Endothelial cell of umbilical vein (primary cell): ENCODE measurements around the gene FAM168A. TPM values are rescaled to one million over a fixed set of nuclear protein-coding genes. Genes with fewer than 3 reads are reported as not detected.

ENCODE experiments used
- BruUV-seq: library from RNA; stranded (reverse); fragments of 400-500 nt; replicated peaks from 2 replicates; lab custom pipeline; 2021; lab: Mats Ljungman, UMichigan
- CTCF ChIA-PET: fragments of 300-600, 350-600 bp; sonication (Branson Sonifier 250); formaldehyde crosslinking; loops from one replicate; lab custom pipeline; 2021; ENCODE audit warnings: antibody characterized with exemption, inconsistent platforms; lab: Charles Lee
- POLR2A ChIA-PET: fragments of 300-600, 350-600 bp; sonication (Branson Sonifier 250); formaldehyde crosslinking; loops from one replicate; lab custom pipeline; 2021; ENCODE audit warnings: antibody characterized with exemption, inconsistent platforms; lab: Charles Lee
- DNase-seq: peaks from one replicate; pipeline ENCODE4 v3.0.0-alpha.2; 2011; ENCODE audit warnings: low read depth, low spot score
- FAIRE-seq: peaks from 2 replicates; lab custom pipeline; 2011; peaks lifted over from hg19 to GRCh38; lab: Jason Lieb, UNC
- H2AFZ ChIP-seq: 2 replicates; pipeline ENCODE4 v1.6.0; 2012; ENCODE audit warnings: low read depth, low read length, control low read depth, inconsistent platforms
- H3K27ac ChIP-seq: 2 replicates; pipeline ENCODE4 v1.5.1; 2011; ENCODE audit warnings: low read depth, mild to moderate bottlenecking, control low read depth, low read length, moderate library complexity; ENCODE audit not compliant: insufficient read depth
- H3K27me3 ChIP-seq, 2 experiments: 2 replicates each; pipeline versions ENCODE4 v1.6.0 to v1.6.1; 2011; ENCODE audit warnings: low read length in 2 of 2, mixed read lengths in 1 of 2; ENCODE audit not compliant: control insufficient read depth in 2 of 2, insufficient read depth in 2 of 2
- H3K36me3 ChIP-seq, 2 experiments: 2 replicates in 1 of 2; 3 replicates in 1 of 2; pipeline ENCODE4 v1.5.1; 2011; ENCODE audit warnings: low read length in 2 of 2, mild to moderate bottlenecking in 1 of 2, moderate library complexity in 1 of 2; ENCODE audit not compliant: control insufficient read depth in 2 of 2, insufficient read depth in 2 of 2; ENCODE audit errors: extremely low read depth in 1 of 2
- H3K4me1 ChIP-seq: 3 replicates; pipeline ENCODE4 v1.5.1; 2011; ENCODE audit warnings: mild to moderate bottlenecking, low read length; ENCODE audit not compliant: control insufficient read depth, insufficient read depth; ENCODE audit errors: extremely low read depth
- H3K4me2 ChIP-seq: 2 replicates; pipeline ENCODE4 v1.6.1; 2011; ENCODE audit warnings: low read length, control low read depth, mixed read lengths; ENCODE audit not compliant: insufficient read depth
- H3K4me3 ChIP-seq, 3 experiments: fragments of 200-600 bp in 1 of 3; sonication (generic), shearing (Covaris generic) in 1 of 3; replicated peaks in 1 of 3; 2 replicates each; pipeline ENCODE4 v1.5.1; 2011 to 2016; ENCODE audit warnings: control low read depth in 3 of 3, low read length in 3 of 3, mild to moderate bottlenecking in 2 of 3, inconsistent platforms in 1 of 3, low read depth in 1 of 3, moderate library complexity in 1 of 3; ENCODE audit not compliant: insufficient read depth in 1 of 3
- H3K79me2 ChIP-seq: 2 replicates; pipeline ENCODE4 v1.6.0; 2012; ENCODE audit warnings: low read length, inconsistent platforms; ENCODE audit not compliant: control insufficient read depth, insufficient read depth
- H3K9ac ChIP-seq: replicated peaks from 2 replicates; pipeline ENCODE3; 2011; ENCODE audit warnings: low read length, control low read depth; ENCODE audit not compliant: insufficient read depth; ENCODE audit errors: extremely low read depth
- H3K9me1 ChIP-seq: replicated peaks from 3 replicates; pipeline ENCODE4 v1.6.0; 2011; ENCODE audit warnings: mild to moderate bottlenecking, low read length; ENCODE audit not compliant: control insufficient read depth, insufficient read depth; ENCODE audit errors: extremely low read depth
- H3K9me3 ChIP-seq: replicated peaks from 2 replicates; pipeline ENCODE4 v1.5.1; 2012; ENCODE audit warnings: low read length, inconsistent platforms; ENCODE audit not compliant: control insufficient read depth, insufficient read depth
- H4K20me1 ChIP-seq: replicated peaks from 2 replicates; pipeline ENCODE3; 2011; ENCODE audit warnings: mild to moderate bottlenecking, low read length; ENCODE audit not compliant: control insufficient read depth, insufficient read depth; ENCODE audit errors: extremely low read depth
- EZH2 ChIP-seq: IDR thresholded peaks from 2 replicates; pipeline ENCODE4 v1.6.1; 2012; ENCODE audit warnings: borderline replicate concordance, low read depth, mild to moderate bottlenecking, moderate library complexity, low read length, inconsistent platforms; ENCODE audit not compliant: severe bottlenecking
- FOS ChIP-seq: IDR thresholded peaks from 2 replicates; pipeline ENCODE4 v1.6.1; 2011; ENCODE audit warnings: mild to moderate bottlenecking, low read length, moderate library complexity, borderline replicate concordance; ENCODE audit not compliant: insufficient read depth
- GATA2 ChIP-seq: IDR thresholded peaks from 2 replicates; pipeline ENCODE4 v1.7.0; 2011; ENCODE audit warnings: low read depth, mild to moderate bottlenecking, moderate library complexity, mixed read lengths, low read length; ENCODE audit not compliant: insufficient read length, insufficient read depth
- JUN ChIP-seq: IDR thresholded peaks from 2 replicates; pipeline ENCODE4 v1.6.1; 2011; ENCODE audit warnings: borderline replicate concordance, low read depth; ENCODE audit not compliant: insufficient read length, insufficient read depth
- MYC ChIP-seq: IDR thresholded peaks from one replicate; pipeline ENCODE4 v1.6.1; 2011; ENCODE audit warnings: mild to moderate bottlenecking, low read depth, low read length
- POLR2A ChIP-seq: IDR thresholded peaks from 2 replicates; pipeline ENCODE4 v1.6.1; 2012; ENCODE audit warnings: low read depth, mild to moderate bottlenecking, control low read depth, low read length
- POLR2AphosphoS5 ChIP-seq: IDR thresholded peaks from 2 replicates; pipeline ENCODE4 v1.6.1; 2012; ENCODE audit warnings: low read depth, mild to moderate bottlenecking, control low read depth, low read length, moderate library complexity; ENCODE audit not compliant: insufficient read depth
- dilution Hi-C: fragments of 300-500 bp; cut with MboI; formaldehyde crosslinking; loops from one replicate; pipeline ENCODE4 v1.15.0; 2019; ENCODE audit warnings: low sequenced_read_pairs; ENCODE audit not compliant: extremely low pct_ligation_motif_present
- intact Hi-C: fragments of 100-400 bp; cut with micrococcal nuclease; formaldehyde crosslinking; loops from one replicate; pipeline ENCODE4 v1.10.0; 2022
- polyA plus RNA-seq, 4 experiments: library from polyadenylated mRNA; depleted of rRNA in 3 of 4; stranded (reverse) in 3 of 4; unstranded in 1 of 4; fragments of >200 nt; gene quantifications; 2 replicates each; pipeline versions ENCODE4 v1.2.1 to v1.2.3, GENCODE V29; 2011 to 2012; ENCODE audit warnings: missing spikeins in 1 of 4
- total RNA-seq: library from RNA; stranded (reverse); gene quantifications from 2 replicates; pipeline ENCODE4 v1.2.3, GENCODE V29; 2021
- TF ChIP-seq, protein P1 (sequence below): IDR thresholded peaks from 2 replicates; pipeline ENCODE4 v1.6.1; 2011; ENCODE audit not compliant: insufficient read depth, insufficient read length
- TF ChIP-seq, protein P2 (sequence below), 2 donors: IDR thresholded peaks; 1 replicate in 1 of 2; 2 replicates in 1 of 2; pipeline ENCODE4 v1.5.1; 2011; ENCODE audit warnings: low read length in 2 of 2, mild to moderate bottlenecking in 2 of 2, moderate library complexity in 2 of 2, control low read depth in 1 of 2, inconsistent platforms in 1 of 2, low read depth in 1 of 2; ENCODE audit not compliant: insufficient read depth in 1 of 2; ENCODE audit errors: extremely low read depth in 1 of 2

The FAM168A gene
- total and polyA plus RNA-seq, 2 donors (not counting 3 experiments of a cell fraction or from before 2014, with no cell fraction given): 17.0 to 20.5 TPM

DNA sequence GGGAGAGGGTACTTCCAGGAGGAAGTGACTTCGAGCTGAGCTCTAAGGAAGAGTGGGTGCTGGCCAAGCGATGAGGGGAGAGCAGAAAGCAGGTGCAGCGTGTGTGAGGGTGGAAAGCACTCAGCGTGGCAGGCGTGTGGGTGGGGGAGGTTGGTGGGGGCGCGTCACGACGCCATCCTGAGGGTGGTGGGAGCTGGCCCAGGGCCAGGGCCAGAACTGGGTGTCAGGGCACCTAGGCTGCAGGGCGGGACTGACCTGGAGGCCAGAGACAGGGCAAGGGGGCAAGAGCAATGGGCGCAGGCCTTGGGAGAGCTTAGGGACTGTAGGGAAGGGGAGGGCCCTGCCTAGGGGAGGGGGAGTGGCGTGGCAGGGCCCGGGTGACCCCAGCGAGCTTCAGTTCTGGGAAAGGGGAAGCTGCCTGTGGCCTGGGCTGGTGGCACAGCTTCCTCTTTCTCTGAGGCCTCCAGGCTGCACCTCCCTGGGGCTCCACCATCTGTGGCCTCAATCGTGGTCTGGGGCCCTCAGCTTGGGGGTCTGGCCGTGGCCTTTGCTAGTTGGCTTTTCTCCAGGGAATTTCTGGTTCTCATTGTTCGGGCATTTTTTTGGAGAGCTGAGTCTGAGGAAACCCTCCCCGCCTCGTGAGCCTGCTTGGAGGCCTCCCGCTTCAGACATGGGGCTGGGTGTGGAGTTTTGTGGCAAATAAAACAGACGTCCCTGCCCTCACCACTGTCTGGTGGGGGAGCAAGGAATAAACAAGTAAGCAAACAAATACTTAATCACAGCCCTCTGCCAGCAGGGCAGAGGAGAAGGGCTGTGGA lies 212.8 kb downstream of the FAM168A start:
- H3K9me3 ChIP-seq: no peaks in the 10 kb centered on the region
- H4K20me1 ChIP-seq: no peaks in the 10 kb centered on the region
- no peaks in the 10 kb centered on the region for H3K27me3 ChIP-seq
- DNase-seq (peak; percentile 53), FAIRE-seq (no peak)
- peaks cover 80% of the 10 kb centered on the region for H3K79me2 ChIP-seq
- H3K9me1 ChIP-seq: no peaks in the 10 kb centered on the region
- H3K9ac ChIP-seq: no peak overlapping the region
- H3K36me3 ChIP-seq: no peaks in the 10 kb centered on the region
- H3K4me2 ChIP-seq: no peak overlapping the region
- intact Hi-C loops (loop anchor here (1.0 kb wide), 1 partner anchor 9 kb away; the partner anchor contains the start of gene RELT), dilution Hi-C loops (no loop called here)
- peaks cover 25% of the 10 kb centered on the region for H3K4me1 ChIP-seq
- BruUV-seq: no TSS peak
- POLR2A ChIA-PET: no interaction called here
- no peak overlapping the region for H3K4me3 ChIP-seq
- CTCF ChIA-PET: interaction anchor here (0.9 to 3.6 kb wide), 9 partner anchors 8 to 276 kb away, joined by 3 to 38 read pairs (median 3); no protein-coding TSS in a partner anchor
- no peak overlapping the region for H2AFZ ChIP-seq
- H3K27ac ChIP-seq: peak overlapping the region; percentile 43
- TF ChIP-seq JUN (no peak), FOS (no peak), POLR2AphosphoS5 (no peak), MYC (no peak), EZH2 (no peak), POLR2A (no peak), GATA2 (no peak)
- TF ChIP-seq, protein P1, sequence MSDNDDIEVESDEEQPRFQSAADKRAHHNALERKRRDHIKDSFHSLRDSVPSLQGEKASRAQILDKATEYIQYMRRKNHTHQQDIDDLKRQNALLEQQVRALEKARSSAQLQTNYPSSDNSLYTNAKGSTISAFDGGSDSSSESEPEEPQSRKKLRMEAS: no peak
- TF ChIP-seq, protein P2, sequence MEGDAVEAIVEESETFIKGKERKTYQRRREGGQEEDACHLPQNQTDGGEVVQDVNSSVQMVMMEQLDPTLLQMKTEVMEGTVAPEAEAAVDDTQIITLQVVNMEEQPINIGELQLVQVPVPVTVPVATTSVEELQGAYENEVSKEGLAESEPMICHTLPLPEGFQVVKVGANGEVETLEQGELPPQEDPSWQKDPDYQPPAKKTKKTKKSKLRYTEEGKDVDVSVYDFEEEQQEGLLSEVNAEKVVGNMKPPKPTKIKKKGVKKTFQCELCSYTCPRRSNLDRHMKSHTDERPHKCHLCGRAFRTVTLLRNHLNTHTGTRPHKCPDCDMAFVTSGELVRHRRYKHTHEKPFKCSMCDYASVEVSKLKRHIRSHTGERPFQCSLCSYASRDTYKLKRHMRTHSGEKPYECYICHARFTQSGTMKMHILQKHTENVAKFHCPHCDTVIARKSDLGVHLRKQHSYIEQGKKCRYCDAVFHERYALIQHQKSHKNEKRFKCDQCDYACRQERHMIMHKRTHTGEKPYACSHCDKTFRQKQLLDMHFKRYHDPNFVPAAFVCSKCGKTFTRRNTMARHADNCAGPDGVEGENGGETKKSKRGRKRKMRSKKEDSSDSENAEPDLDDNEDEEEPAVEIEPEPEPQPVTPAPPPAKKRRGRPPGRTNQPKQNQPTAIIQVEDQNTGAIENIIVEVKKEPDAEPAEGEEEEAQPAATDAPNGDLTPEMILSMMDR (IDR thresholded peaks at IDR 0.05; ENCODE audit: extremely low read depth in 1 of 2, insufficient read depth in 1 of 2, low read depth in 1 of 2, low read length in 2 of 2): no peak
